Testis (tissue), 3 donors: Measurements from ENCODE around the gene NCOR2. TPM values are rescaled to one million over a fixed set of nuclear protein-coding genes. Genes with fewer than 3 reads are reported as not detected.

ENCODE experiments used
- DNase-seq: peaks from one replicate; pipeline ENCODE4 v3.0.0-alpha.2; 2019
- H3K27ac ChIP-seq, 2 donors: fragments of 200-600 bp; sonication (generic); one replicate each; pipeline ENCODE4 v1.5.1; 2019
- H3K27me3 ChIP-seq: fragments of 200-600 bp; sonication (generic); one replicate; pipeline ENCODE4 v1.5.1; 2019
- H3K36me3 ChIP-seq: fragments of 200-600 bp; sonication (generic); one replicate; pipeline ENCODE4 v1.5.1; 2017; ENCODE audit warnings: low read depth; ENCODE audit errors: missing control alignments
- H3K4me1 ChIP-seq: fragments of 200-600 bp; sonication (generic); one replicate; pipeline ENCODE4 v1.5.1; 2019
- H3K4me3 ChIP-seq, 2 donors: fragments of 200-600 bp; sonication (generic); one replicate each; pipeline ENCODE4 v1.5.1; 2017 to 2019
- H3K9me3 ChIP-seq: fragments of 200-600 bp; sonication (generic); one replicate; pipeline ENCODE4 v1.5.1; 2017
- CTCF ChIP-seq, 3 experiments: fragments of 450-650 bp in 2 of 3; fragments of 200-600 bp in 1 of 3; sonication (generic) in 1 of 3; IDR thresholded peaks; one replicate each; pipeline ENCODE4 v1.5.1; 2016 to 2019; ENCODE audit warnings: antibody characterized with exemption in 3 of 3, mild to moderate bottlenecking in 2 of 3, moderate library complexity in 1 of 3
- POLR2A ChIP-seq: fragments of 450-650 bp; IDR thresholded peaks from one replicate; pipeline ENCODE4 v1.6.1; 2017; ENCODE audit warnings: antibody characterized with exemption, mild to moderate bottlenecking, moderate library complexity
- WGBS, 2 donors: methylation state at CpG; one replicate each; pipeline ENCODE4 v1.1.5; 2018; 5-methylcytosine and 5-hydroxymethylcytosine counted together
- intact Hi-C: fragments of 100-400 bp; cut with DNase I; formaldehyde crosslinking; loops from one replicate; pipeline ENCODE4 v1.15.1; 2023; ENCODE audit warnings: low total_unique reads
- polyA plus RNA-seq: library from polyadenylated mRNA; stranded (reverse); fragments of 350-450 nt; fragmentation: Illumina TruSeq; extraction: RNeasy Lipid Tissue Mini Kit (QIAGEN cat#74804); gene quantifications from one replicate; pipeline ENCODE4 v1.2.3, GENCODE V29; 2014; ENCODE audit warnings: low read depth, low replicate concordance; ENCODE audit not compliant: insufficient read depth
- total RNA-seq, 2 donors: library from RNA; depleted of rRNA; stranded (reverse); fragments of >200 nt; gene quantifications; one replicate each; pipeline ENCODE4 v1.2.3, GENCODE V29; 2016

NCOR2 gene
- total and polyA plus RNA-seq, 3 donors from 2014 or later, result 62.6 to 212 (median 212) TPM

DNA sequence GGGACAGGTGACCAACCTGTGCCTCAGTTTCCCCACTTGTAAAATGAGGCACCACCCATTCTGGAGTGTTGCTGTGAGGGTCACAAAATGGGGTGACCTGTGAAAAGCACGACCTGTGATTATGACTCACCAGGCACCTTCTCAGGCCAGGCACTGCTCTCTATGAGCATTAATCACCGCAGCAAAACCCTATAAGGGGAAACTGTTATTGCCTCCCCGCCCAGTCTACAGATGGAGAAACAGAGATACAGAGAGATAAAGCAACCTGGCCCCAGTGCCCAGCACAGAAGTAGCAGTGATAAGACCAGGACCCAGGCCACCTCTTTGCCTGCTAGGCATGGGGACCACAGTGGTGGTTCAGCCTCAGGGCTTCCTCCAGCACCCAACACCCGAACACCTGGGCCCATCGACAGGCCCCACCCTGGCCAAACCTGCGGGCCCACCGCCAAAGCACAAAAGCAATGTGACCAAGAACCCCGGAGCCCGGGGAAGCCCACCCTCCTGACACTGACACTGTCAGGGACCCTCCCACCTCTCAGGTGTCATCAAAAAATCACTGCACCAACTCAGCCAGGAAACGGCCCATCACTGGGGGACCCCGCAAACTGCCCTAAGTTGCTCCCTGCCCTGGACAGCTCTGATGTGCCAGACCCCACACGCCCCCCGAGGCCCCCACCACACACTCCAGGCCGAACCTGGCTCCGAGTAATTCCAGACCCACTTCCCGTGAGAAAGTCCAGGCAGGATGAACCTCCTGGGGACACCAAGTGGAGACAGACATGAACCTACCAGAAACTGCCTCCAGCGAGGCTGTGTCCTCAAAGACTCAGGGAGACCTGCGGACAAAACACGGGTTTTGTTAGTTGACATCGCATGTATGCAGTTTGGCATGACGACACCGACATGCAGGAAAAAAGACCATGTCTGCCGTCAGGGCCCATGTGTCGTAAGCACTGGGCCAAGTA is 32.4 kb downstream of the NCOR2 start:
- no peak for DNase-seq
- TF ChIP-seq POLR2A (no peak), CTCF (IDR thresholded peaks at IDR 0.05) (no peak)
- Histone ChIP-seq H3K27ac (no peak overlapping the region), H3K9me3 (no peaks in the 10 kb centered on the region), H3K4me3 (no peak overlapping the region), H3K27me3 (no peaks in the 10 kb centered on the region), H3K4me1 (peaks cover 50% of the 10 kb centered on the region), H3K36me3 (no peaks in the 10 kb centered on the region)
- intact Hi-C loops, result no loop called here
- WGBS, 2 donors, result 78 to 86% methylated on average over 18 to 24 of the region's 24 CpGs

DNA sequence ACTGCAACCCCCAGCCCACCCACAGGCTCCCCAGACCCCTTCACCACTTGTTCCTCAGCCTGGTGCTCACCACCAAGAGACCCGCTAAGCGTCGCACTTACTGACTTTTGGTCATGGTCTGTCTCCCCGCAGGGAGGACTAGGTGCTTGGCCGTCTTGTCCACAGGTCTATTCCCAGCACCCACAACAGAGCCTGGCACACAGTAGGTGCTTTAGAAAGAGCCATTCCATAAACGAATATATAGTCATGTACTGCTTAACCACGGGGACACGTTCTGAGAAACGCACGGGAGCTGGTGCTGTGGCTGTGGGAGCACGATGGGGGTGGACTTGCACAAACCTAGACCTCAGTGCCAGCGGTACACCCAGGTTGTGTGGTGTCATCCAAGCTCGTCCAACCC is 34.0 kb downstream of the NCOR2 start:
- DNase-seq, result no peak
- 87 to 89% methylated on average over 13 of the region's 13 CpGs for WGBS, 2 donors

DNA sequence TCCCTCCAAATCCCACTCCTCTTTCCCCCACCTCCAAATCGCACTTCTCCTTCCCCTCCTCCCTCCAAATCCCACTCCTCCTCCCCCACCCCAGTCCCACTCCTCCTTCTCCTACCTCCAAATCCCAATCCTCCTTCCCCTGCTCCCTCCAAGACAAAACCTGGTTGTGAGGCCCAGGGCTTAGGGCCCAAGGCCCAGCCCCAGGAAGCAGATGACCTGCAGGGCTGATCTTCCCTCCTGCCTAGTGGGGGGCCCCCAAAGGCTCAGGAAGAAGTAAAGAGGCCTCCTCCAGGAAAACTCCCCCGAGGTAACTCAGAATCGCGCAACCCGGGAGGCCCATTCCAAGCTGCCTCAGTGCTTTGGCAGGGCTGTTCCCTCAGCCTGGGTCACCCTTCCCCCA is 34.4 kb downstream of the NCOR2 start:
- 54 to 79% methylated on average over 4 to 5 of the region's 5 CpGs for WGBS, 2 donors
- Histone ChIP-seq H3K27me3 (no peaks in the 10 kb centered on the region), H3K4me3 (no peak overlapping the region), H3K9me3 (no peaks in the 10 kb centered on the region), H3K36me3 (no peaks in the 10 kb centered on the region), H3K27ac (no peak overlapping the region), H3K4me1 (peaks cover 29% of the 10 kb centered on the region)
- no peak for DNase-seq
- intact Hi-C loops, result no loop called here
- no peak for TF ChIP-seq POLR2A
- no peak for TF ChIP-seq CTCF (IDR thresholded peaks at IDR 0.05)

More for the DNA sequence above, 34.0 kb downstream of the NCOR2 start:
- TF ChIP-seq CTCF (IDR thresholded peaks at IDR 0.05) (no peak), POLR2A (no peak)
- peaks cover 34% of the 10 kb centered on the region for H3K4me1 ChIP-seq
- no peaks in the 10 kb centered on the region for H3K9me3 ChIP-seq
- no peak overlapping the region for H3K27ac ChIP-seq
- H3K36me3 ChIP-seq, result no peaks in the 10 kb centered on the region
- intact Hi-C loops, result no loop called here
- H3K27me3 ChIP-seq, result no peaks in the 10 kb centered on the region
- no peak overlapping the region for H3K4me3 ChIP-seq

DNA sequence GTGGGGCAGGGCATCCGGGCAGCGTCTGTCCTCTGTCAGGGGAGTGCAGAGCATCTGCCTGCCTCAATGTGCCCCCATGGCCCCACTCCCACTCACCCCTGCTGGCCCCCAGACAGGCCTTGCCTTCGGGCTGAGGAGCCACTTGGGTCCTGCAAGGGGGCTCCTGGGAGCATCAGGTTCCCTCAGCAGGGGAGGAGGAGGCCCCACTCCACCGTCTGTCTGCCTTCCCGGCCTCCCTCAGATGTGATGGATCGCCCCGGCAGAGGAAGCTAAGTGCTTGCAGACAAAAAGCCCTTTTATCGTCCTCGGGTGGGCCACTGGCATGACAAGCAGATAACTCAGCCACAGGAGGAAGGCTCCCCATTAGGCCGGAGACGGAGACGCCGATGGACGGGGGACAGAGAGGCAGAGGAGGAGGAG is 35.1 kb downstream of the NCOR2 start:
- Histone ChIP-seq H3K9me3 (no peaks in the 10 kb centered on the region), H3K4me3 (no peak overlapping the region), H3K4me1 (peaks cover 23% of the 10 kb centered on the region), H3K36me3 (no peaks in the 10 kb centered on the region), H3K27ac (no peak overlapping the region), H3K27me3 (no peaks in the 10 kb centered on the region)
- intact Hi-C loops, result no loop called here
- WGBS, 2 donors, result 37 to 38% methylated on average over 9 to 14 of the region's 14 CpGs
- DNase-seq, result no peak
- TF ChIP-seq CTCF (IDR thresholded peaks at IDR 0.05) (no peak), POLR2A (no peak)
